GM18951 (cell line): Measurements from ENCODE around the gene RCAN2.

ENCODE experiments used
- POLR2A ChIP-seq: IDR thresholded peaks from 4 replicates; pipeline ENCODE4 v1.6.1; 2011; ENCODE audit warnings: mild to moderate bottlenecking; ENCODE audit not compliant: insufficient read length, insufficient read depth; ENCODE audit errors: extremely low read depth
- in situ Hi-C: fragments of 300-500 bp; cut with MboI; formaldehyde crosslinking; loops from one replicate; pipeline ENCODE4 v1.12.0; 2022; ENCODE audit warnings: low sequenced_read_pairs, mixed read lengths, inconsistent platforms; ENCODE audit not compliant: unreplicated experiment

The RCAN2 gene

GRCh38 chr6:46291880-46292279 is 199.4 kb downstream of the RCAN2 start:
- TF ChIP-seq POLR2A = no peak
- in situ Hi-C loops = no loop called here

GRCh38 chr6:46291275-46291633 is 200.0 kb downstream of the RCAN2 start:
- no peak for TF ChIP-seq POLR2A
- in situ Hi-C loops = no loop called here

GRCh38 chr6:46290421-46291274 is 200.6 kb downstream of the RCAN2 start:
- TF ChIP-seq POLR2A = no peak
- in situ Hi-C loops = no loop called here

- TF ChIP-seq POLR2A = no peak
- in situ Hi-C loops = no loop called here
Observed at GRCh38 chr6:46289898-46290297, 201.4 kb downstream of the RCAN2 start.

- in situ Hi-C loops = no loop called here
- no peak for TF ChIP-seq POLR2A
Observed at GRCh38 chr6:46288835-46289234, 202.4 kb downstream of the RCAN2 start.

- TF ChIP-seq POLR2A = no peak
- in situ Hi-C loops = no loop called here
Observed at GRCh38 chr6:46287681-46288080, 203.6 kb downstream of the RCAN2 start.

GRCh38 chr6:46287043-46287442 is 204.2 kb downstream of the RCAN2 start:
- in situ Hi-C loops = no loop called here
- no peak for TF ChIP-seq POLR2A

- in situ Hi-C loops = no loop called here
- TF ChIP-seq POLR2A = no peak
Observed at GRCh38 chr6:46284475-46284874, 206.8 kb downstream of the RCAN2 start.

- TF ChIP-seq POLR2A = no peak
- in situ Hi-C loops = no loop called here
Observed at GRCh38 chr6:46281110-46281509, 210.1 kb downstream of the RCAN2 start.

GRCh38 chr6:46279874-46280273 is 211.4 kb downstream of the RCAN2 start:
- in situ Hi-C loops = no loop called here
- no peak for TF ChIP-seq POLR2A

- in situ Hi-C loops = no loop called here
- no peak for TF ChIP-seq POLR2A
Observed at GRCh38 chr6:46276576-46277142, 214.6 kb downstream of the RCAN2 start.

GRCh38 chr6:46274502-46274901 is 216.7 kb downstream of the RCAN2 start:
- TF ChIP-seq POLR2A = no peak
- in situ Hi-C loops = no loop called here

- in situ Hi-C loops = no loop called here
- TF ChIP-seq POLR2A = no peak
Observed at GRCh38 chr6:46273911-46274310, 217.3 kb downstream of the RCAN2 start.

GRCh38 chr6:46271728-46272127 is 219.5 kb downstream of the RCAN2 start:
- no peak for TF ChIP-seq POLR2A
- in situ Hi-C loops = no loop called here
